SKM-1 treated with dmso at 0.1 percent for 144 hours (cell line): Measurements from ENCODE around the gene RELL2.
"Not testable (repeated sequence)": the region's sequence is repeated elsewhere in the genome, so short reads cannot be mapped to it uniquely, and the experiment has no call there.

Experiments
- DNase-seq: peaks from one replicate; lab custom pipeline; 2025; ENCODE audit not compliant: unreplicated experiment; lab: John Stamatoyannopoulos, UW

RELL2 gene, protein sequence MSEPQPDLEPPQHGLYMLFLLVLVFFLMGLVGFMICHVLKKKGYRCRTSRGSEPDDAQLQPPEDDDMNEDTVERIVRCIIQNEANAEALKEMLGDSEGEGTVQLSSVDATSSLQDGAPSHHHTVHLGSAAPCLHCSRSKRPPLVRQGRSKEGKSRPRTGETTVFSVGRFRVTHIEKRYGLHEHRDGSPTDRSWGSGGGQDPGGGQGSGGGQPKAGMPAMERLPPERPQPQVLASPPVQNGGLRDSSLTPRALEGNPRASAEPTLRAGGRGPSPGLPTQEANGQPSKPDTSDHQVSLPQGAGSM

GRCh38 chr5:141636413-141637122, at the start of gene RELL2, which contains the start of gene HDAC3:
Gene RELL2, plus strand, starts transcription at chr5:141636997. Its CDS starts 1,229 bp downstream, at chr5:141638226.
Gene HDAC3, minus strand, starts transcription at chr5:141636849. Its CDS starts 59 bp downstream, at chr5:141636790.
- DNase-seq = peak; percentile 74

GRCh38 chr5:141590127-141590526, 46.7 kb upstream of the RELL2 start:
- DNase-seq = peak; percentile 29

DNA sequence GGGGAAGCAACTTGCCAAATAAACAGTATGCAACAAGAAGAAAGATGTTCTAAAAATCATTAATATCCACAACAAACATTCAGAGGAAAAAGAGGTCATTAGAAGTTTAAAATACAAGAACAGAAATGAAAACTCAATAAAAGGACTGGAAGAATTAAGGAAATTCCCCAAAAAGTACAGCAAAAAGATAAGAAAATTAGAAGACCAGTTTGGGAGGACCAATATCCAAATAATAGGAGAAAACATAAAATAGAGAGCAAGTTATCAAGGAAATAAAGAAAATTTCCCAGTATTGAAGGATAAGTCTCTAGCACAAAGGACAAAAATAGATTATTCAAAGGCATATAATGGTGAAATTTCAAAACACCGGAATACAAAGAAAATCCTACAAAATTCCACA, 39.9 kb upstream of the RELL2 start:
- DNase-seq = no peak

DNA sequence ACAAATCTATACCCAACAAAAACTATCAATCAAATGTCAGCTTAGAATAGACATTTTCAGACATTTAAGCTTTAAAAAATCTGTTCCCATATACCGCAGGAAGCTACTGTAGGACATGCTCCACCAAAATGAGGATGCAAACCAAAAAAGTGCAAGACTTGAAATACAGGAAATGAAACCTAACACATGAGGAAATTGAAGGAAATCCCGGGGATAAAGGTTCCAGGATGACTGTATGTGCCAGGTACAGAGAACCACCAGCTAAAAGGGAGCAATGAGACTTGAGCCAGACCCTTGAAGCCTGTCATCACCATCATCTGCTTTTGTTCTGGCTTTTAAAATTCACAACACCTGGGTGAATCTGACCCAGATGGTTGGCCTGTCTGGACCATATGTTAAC, 39.4 kb upstream of the RELL2 start:
- DNase-seq = peak; percentile 26

- no peak for DNase-seq
These were observed 39.0 kb upstream of the RELL2 start for GRCh38 chr5:141597814-141598213.

GRCh38 chr5:141598391-141599345, 38.1 kb upstream of the RELL2 start:
- no peak for DNase-seq

- DNase-seq = no peak
These were observed 34.2 kb upstream of the RELL2 start for GRCh38 chr5:141602606-141603005.

- DNase-seq = peak; percentile 98
These were observed 32.7 kb upstream of the RELL2 start for GRCh38 chr5:141603923-141604717.

GRCh38 chr5:141605523-141606277, 31.1 kb upstream of the RELL2 start:
- peak; percentile 96 for DNase-seq

- DNase-seq = no peak
These were observed 28.8 kb upstream of the RELL2 start for GRCh38 chr5:141608046-141608445.

DNA sequence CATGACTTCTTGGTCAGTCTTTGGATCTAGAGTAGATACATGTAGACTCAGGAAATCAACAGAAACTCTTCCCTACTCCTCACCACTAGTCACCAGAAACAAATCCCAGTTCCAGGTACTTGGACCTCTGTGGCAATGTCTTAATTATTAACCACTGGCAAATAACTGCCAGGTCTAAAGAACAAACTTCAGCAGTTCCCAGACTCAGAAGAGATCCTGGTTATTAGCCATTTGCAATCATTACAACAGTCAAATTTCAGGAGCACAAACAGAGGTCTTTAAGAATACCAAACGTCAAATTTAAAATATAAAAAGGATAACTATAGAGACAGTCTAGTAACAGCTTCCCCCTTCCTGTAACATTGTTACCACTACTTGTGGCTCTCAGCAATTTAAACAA, 28.2 kb upstream of the RELL2 start:
- DNase-seq = no peak

GRCh38 chr5:141609044-141609443, 27.8 kb upstream of the RELL2 start:
- DNase-seq = no peak

- not testable (repeated sequence) for DNase-seq
These were observed 26.9 kb upstream of the RELL2 start for GRCh38 chr5:141609921-141610320.

DNA sequence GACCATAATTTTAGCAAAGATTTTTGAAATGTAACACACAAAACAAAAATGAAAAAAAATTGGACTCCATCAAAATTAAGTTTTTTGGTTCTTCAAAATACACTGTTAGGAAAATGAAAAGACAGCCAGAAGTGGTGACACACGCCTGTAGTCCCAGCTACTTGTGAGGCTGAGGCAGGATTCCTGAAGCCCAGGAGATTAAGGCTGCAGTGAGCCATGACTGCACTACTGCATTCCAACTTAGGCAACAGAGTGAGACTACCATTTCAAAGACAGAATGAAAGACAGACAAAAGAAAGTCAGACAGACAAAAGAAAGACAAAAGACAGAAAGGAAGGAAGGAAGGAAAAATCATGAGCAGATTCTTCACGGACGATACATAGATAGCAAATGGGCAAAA, 25.5 kb upstream of the RELL2 start:
- no peak for DNase-seq

GRCh38 chr5:141613344-141613743, 23.5 kb upstream of the RELL2 start:
- no peak for DNase-seq

DNA sequence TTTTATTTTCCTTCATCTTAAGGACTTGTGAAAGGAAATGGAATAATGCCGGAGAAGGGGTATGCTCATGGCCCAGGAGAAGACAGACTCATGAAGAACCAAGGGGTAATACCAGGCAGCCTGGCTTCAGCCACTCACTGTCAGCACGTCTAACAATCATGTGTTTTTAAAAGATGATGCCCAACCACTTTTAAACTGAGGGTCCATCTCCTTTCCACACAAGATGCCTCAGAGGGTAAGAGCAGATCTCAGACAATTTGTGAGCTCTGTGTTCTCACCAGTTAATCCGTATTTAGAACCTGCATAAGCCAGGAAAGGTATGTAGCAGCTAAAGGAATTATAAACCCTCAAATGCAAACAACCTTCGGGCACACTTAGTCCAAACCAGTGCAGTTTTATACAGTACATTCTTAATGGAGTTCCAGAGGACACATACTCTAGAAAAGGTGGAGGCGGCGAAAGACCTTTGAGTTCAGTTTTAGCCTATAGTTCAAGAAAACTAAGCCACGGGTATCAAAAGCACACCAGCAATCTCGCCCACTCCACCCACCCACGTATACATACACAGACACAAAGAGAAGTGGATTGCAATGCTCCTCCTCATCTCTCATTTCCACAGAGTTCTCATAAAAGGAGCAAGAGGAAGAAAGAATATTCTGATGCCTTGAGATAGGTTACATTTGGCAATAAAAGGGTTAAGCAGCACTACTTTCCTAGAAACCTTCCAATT, 20.6 kb upstream of the RELL2 start:
- no peak for DNase-seq

DNA sequence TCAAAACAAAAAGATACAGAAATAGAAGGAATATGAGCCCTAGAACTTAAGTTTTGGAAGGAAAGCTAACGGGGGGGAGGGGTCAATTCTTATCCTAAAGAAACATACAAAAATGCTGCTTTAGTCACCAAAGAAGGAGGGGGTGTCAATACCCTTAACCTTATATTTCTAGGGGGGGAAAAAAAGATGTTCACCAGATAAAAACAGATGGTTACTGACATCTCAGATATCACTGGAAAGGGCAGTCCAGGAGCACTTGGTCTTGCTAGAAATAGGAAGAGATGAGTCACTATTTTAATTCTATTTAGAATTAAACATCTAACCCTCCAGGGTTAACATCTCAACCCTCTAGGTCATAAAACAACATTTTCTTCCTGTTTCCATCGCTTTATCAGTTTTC, 19.7 kb upstream of the RELL2 start:
- DNase-seq = no peak

- no peak for DNase-seq
These were observed 19.1 kb upstream of the RELL2 start for GRCh38 chr5:141617682-141618029.
